A673 (cell line): ENCODE results near the gene ACVR2B. TPM values are rescaled to one million over a fixed set of nuclear protein-coding genes. Genes with fewer than 3 reads are reported as not detected.

Source experiments
- BruUV-seq: library from RNA; stranded (reverse); fragments of 400-500 nt; replicated peaks from 2 replicates; lab custom pipeline; 2021; lab: Mats Ljungman, UMichigan
- CTCF ChIA-PET: fragments of 300-600 bp; sonication (Branson Sonifier 250); formaldehyde crosslinking; loops from one replicate; lab custom pipeline; 2022; ENCODE audit warnings: antibody characterized with exemption; lab: Charles Lee
- POLR2A ChIA-PET: fragments of 300-600 bp; sonication (Branson Sonifier 250); formaldehyde crosslinking; loops from one replicate; lab custom pipeline; 2022; ENCODE audit warnings: antibody characterized with exemption; ENCODE audit not compliant: low non-redundant PET; lab: Charles Lee
- DNase-seq: peaks from one replicate; pipeline ENCODE4 v3.0.0-alpha.2; 2015; ENCODE audit warnings: low spot score
- H3K27ac ChIP-seq: fragments of 200-600 bp; sonication (generic); 2 replicates; pipeline ENCODE4 v1.5.1; 2016; ENCODE audit warnings: mixed run types, low read depth, mild to moderate bottlenecking, mixed read lengths, antibody characterized with exemption, low read length; ENCODE audit not compliant: poor library complexity, severe bottlenecking
- H3K27me3 ChIP-seq: fragments of 200-600 bp; sonication (generic); replicated peaks from 2 replicates; pipeline ENCODE4 v1.6.1; 2017; ENCODE audit warnings: mixed run types, low read depth, mild to moderate bottlenecking, mixed read lengths, antibody characterized with exemption, low read length; ENCODE audit not compliant: insufficient read depth, poor library complexity
- H3K36me3 ChIP-seq: fragments of 200-600 bp; sonication (generic); 2 replicates; pipeline ENCODE4 v1.6.1; 2016; ENCODE audit warnings: mixed run types, mild to moderate bottlenecking, mixed read lengths, antibody characterized with exemption, low read length; ENCODE audit not compliant: insufficient read depth, poor library complexity, severe bottlenecking
- H3K4me1 ChIP-seq: fragments of 200-600 bp; sonication (generic); 2 replicates; pipeline ENCODE4 v1.6.1; 2017; ENCODE audit warnings: mixed run types, mild to moderate bottlenecking, mixed read lengths, antibody characterized with exemption, low read length; ENCODE audit not compliant: insufficient read depth, poor library complexity, severe bottlenecking
- H3K4me3 ChIP-seq: fragments of 200-600 bp; sonication (generic); 2 replicates; pipeline ENCODE4 v1.5.1; 2016; ENCODE audit warnings: low read depth, mixed run types, mild to moderate bottlenecking, mixed read lengths, low read length; ENCODE audit not compliant: poor library complexity, severe bottlenecking
- H3K9me3 ChIP-seq: fragments of 200-600 bp; sonication (generic); 2 replicates; pipeline ENCODE4 v1.6.1; 2016; ENCODE audit warnings: mixed run types, low read depth, mild to moderate bottlenecking, mixed read lengths, antibody characterized with exemption, low read length; ENCODE audit not compliant: poor library complexity, severe bottlenecking
- CTCF ChIP-seq: fragments of 300-800, 200-600 bp; sonication (generic); conservative IDR thresholded peaks from 2 replicates; pipeline ENCODE4 v1.5.1; 2017; ENCODE audit warnings: low read depth, mild to moderate bottlenecking, antibody characterized with exemption, low read length, moderate library complexity, mixed read lengths
- EZH2 ChIP-seq: fragments of 200-600 bp; sonication (generic); IDR thresholded peaks from 2 replicates; pipeline ENCODE4 v1.6.1; 2017; ENCODE audit warnings: borderline replicate concordance, low read depth, mild to moderate bottlenecking, mixed read lengths, antibody characterized with exemption, low read length; ENCODE audit not compliant: poor library complexity, severe bottlenecking
- intact Hi-C: fragments of 100-400 bp; cut with micrococcal nuclease; formaldehyde crosslinking; loops from one replicate; pipeline ENCODE4 v1.10.0; 2022; ENCODE audit not compliant: unreplicated experiment
- total RNA-seq: library from RNA; stranded (reverse); gene quantifications from 2 replicates; pipeline ENCODE4 v1.2.3, GENCODE V29; 2021

ACVR2B gene
- total RNA-seq, 1 experiment from 2014 or later = 6.4 TPM

DNA sequence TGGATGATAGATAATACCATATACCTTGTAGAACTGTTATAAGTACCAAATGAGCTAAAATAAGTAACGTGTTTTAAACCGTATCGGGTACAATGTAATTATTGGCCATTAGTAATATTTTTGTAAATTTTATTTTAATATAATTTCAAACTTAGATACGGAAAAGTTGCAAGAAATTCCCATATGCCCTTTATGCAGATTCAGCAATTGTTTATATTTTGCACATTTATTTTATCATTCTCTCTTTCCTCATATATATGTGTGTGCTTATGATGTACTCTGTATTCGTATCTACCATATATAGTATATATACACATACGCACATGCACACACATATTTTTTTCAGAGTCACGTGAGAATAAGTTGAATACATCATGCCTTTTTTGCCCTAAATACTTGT, 80.9 kb downstream of the ACVR2B start:
- Histone ChIP-seq H3K27me3 (no peaks in the 10 kb centered on the region), H3K4me1 (no peaks in the 10 kb centered on the region), H3K4me3 (no peak overlapping the region), H3K9me3 (no peaks in the 10 kb centered on the region), H3K36me3 (no peaks in the 10 kb centered on the region), H3K27ac (no peak overlapping the region)
- TF ChIP-seq EZH2 (no peak), CTCF (no peak)
- DNase-seq = no peak
- intact Hi-C loops = no loop called here
- no TSS peak for BruUV-seq
- ChIA-PET CTCF (no interaction called here), POLR2A (no interaction called here)

- H3K4me3 ChIP-seq = no peak overlapping the region
- DNase-seq = no peak
- CTCF ChIA-PET = no interaction called here
- POLR2A ChIA-PET = no interaction called here
- intact Hi-C loops = no loop called here
- H3K36me3 ChIP-seq = no peaks in the 10 kb centered on the region
- TF ChIP-seq EZH2 = no peak
- TF ChIP-seq CTCF = no peak
- H3K9me3 ChIP-seq = no peaks in the 10 kb centered on the region
- H3K27ac ChIP-seq = no peak overlapping the region
- no TSS peak for BruUV-seq
- H3K4me1 ChIP-seq = no peaks in the 10 kb centered on the region
- H3K27me3 ChIP-seq = no peaks in the 10 kb centered on the region
These were observed 83.0 kb downstream of the ACVR2B start for GRCh38 chr3:38536671-38537070.

GRCh38 chr3:38538773-38539353, 85.2 kb downstream of the ACVR2B start:
- ChIA-PET CTCF (no interaction called here), POLR2A (no interaction called here)
- intact Hi-C loops = no loop called here
- DNase-seq = no peak
- TF ChIP-seq CTCF (no peak), EZH2 (no peak)
- Histone ChIP-seq H3K4me1 (no peaks in the 10 kb centered on the region), H3K27me3 (no peaks in the 10 kb centered on the region), H3K27ac (no peak overlapping the region), H3K9me3 (no peaks in the 10 kb centered on the region), H3K36me3 (no peaks in the 10 kb centered on the region), H3K4me3 (no peak overlapping the region)
- BruUV-seq = no TSS peak
